Karpas-422 (cell line): Measurements from ENCODE around the gene CAPS. TPM values are rescaled to one million over a fixed set of nuclear protein-coding genes. Genes with fewer than 3 reads are reported as not detected.
"Not testable (repeated sequence)": the region's sequence is repeated elsewhere in the genome, so short reads cannot be mapped to it uniquely, and the experiment has no call there.

ENCODE experiments used
- DNase-seq: peaks from one replicate; pipeline ENCODE4 v3.0.0-alpha.2; 2015
- H2AFZ ChIP-seq: fragments of 200-600 bp; sonication (generic); 2 replicates; pipeline ENCODE4 v1.6.1; 2014; ENCODE audit warnings: antibody characterized with exemption, low read length, mixed read lengths
- H3K27ac ChIP-seq: fragments of 200-600 bp; sonication (generic); 2 replicates; pipeline ENCODE4 v1.5.1; 2014; ENCODE audit warnings: mild to moderate bottlenecking, low read length, moderate library complexity
- H3K27me3 ChIP-seq: fragments of 200-600 bp; sonication (generic); 2 replicates; pipeline ENCODE4 v1.6.1; 2014; ENCODE audit warnings: low read length, mixed read lengths
- H3K36me3 ChIP-seq: fragments of 200-600 bp; sonication (generic); 2 replicates; pipeline ENCODE4 v1.6.1; 2014; ENCODE audit warnings: low read length, mixed read lengths; ENCODE audit not compliant: insufficient read depth
- H3K4me1 ChIP-seq: fragments of 200-600 bp; sonication (generic); 2 replicates; pipeline ENCODE4 v1.6.1; 2014; ENCODE audit warnings: mild to moderate bottlenecking, low read length, mixed read lengths
- H3K4me2 ChIP-seq: fragments of 200-600 bp; sonication (generic); 2 replicates; pipeline ENCODE4 v1.6.1; 2014; ENCODE audit warnings: low read length, low read depth, mild to moderate bottlenecking; ENCODE audit not compliant: poor library complexity, severe bottlenecking
- H3K4me3 ChIP-seq: fragments of 200-600 bp; sonication (generic); 2 replicates; pipeline ENCODE4 v1.5.1; 2014; ENCODE audit warnings: mild to moderate bottlenecking, antibody characterized with exemption, low read length, mixed read lengths
- H3K79me2 ChIP-seq: fragments of 200-600 bp; sonication (generic); 2 replicates; pipeline ENCODE4 v1.6.1; 2014; ENCODE audit warnings: mild to moderate bottlenecking, low read length, mixed read lengths
- H3K9ac ChIP-seq: fragments of 200-600 bp; sonication (generic); 2 replicates; pipeline ENCODE4 v1.6.0; 2014; ENCODE audit warnings: low read length
- H3K9me2 ChIP-seq: fragments of 200-600 bp; sonication (generic), shearing (Covaris generic); replicated peaks from 2 replicates; pipeline ENCODE4 v1.6.0; 2014; ENCODE audit warnings: mild to moderate bottlenecking, low read length, moderate library complexity; ENCODE audit not compliant: insufficient read depth
- H3K9me3 ChIP-seq: fragments of 300-700, 200-600 bp; sonication (generic); 2 replicates; pipeline ENCODE4 v1.6.1; 2014; ENCODE audit warnings: low read length, mixed read lengths
- H4K20me1 ChIP-seq: fragments of 200-600 bp; sonication (generic); 2 replicates; pipeline ENCODE4 v1.6.1; 2014; ENCODE audit warnings: mild to moderate bottlenecking, antibody characterized with exemption, low read length, low read depth; ENCODE audit not compliant: insufficient read depth
- total RNA-seq: library from RNA; depleted of rRNA; stranded (reverse); fragments of >200 nt; shearing (Covaris generic); gene quantifications from 2 replicates; pipeline ENCODE4 v1.2.3, GENCODE V29; 2014; ENCODE audit warnings: low replicate concordance

CAPS gene
- total RNA-seq, 1 experiment from 2014 or later, result 3.8 TPM

GRCh38 chr19:5877427-5877826 is 36.6 kb upstream of the CAPS start:
- no peak overlapping the region for H2AFZ ChIP-seq
- H4K20me1 ChIP-seq, result no peaks in the 10 kb centered on the region
- H3K79me2 ChIP-seq, result no peaks in the 10 kb centered on the region
- H3K9ac ChIP-seq, result no peak overlapping the region
- H3K36me3 ChIP-seq, result no peaks in the 10 kb centered on the region
- H3K27me3 ChIP-seq, result no peaks in the 10 kb centered on the region
- no peak overlapping the region for H3K4me2 ChIP-seq
- no peaks in the 10 kb centered on the region for H3K9me2 ChIP-seq
- DNase-seq, result peak; percentile 32
- no peaks in the 10 kb centered on the region for H3K4me1 ChIP-seq
- H3K27ac ChIP-seq, result no peak overlapping the region
- no peaks in the 10 kb centered on the region for H3K9me3 ChIP-seq
- no peak overlapping the region for H3K4me3 ChIP-seq

- Histone ChIP-seq H3K36me3 (no peaks in the 10 kb centered on the region), H3K4me1 (no peaks in the 10 kb centered on the region), H2AFZ (no peak overlapping the region), H4K20me1 (no peaks in the 10 kb centered on the region), H3K9me2 (no peaks in the 10 kb centered on the region), H3K79me2 (no peaks in the 10 kb centered on the region), H3K4me2 (no peak overlapping the region), H3K9me3 (no peaks in the 10 kb centered on the region), H3K4me3 (no peak overlapping the region), H3K27ac (no peak overlapping the region), H3K27me3 (no peaks in the 10 kb centered on the region), H3K9ac (no peak overlapping the region)
- DNase-seq, result no peak
Measured at GRCh38 chr19:5877882-5878281, 36.2 kb upstream of the CAPS start.

- Histone ChIP-seq H3K27me3 (no peaks in the 10 kb centered on the region), H3K36me3 (no peaks in the 10 kb centered on the region), H3K9me2 (no peaks in the 10 kb centered on the region), H3K4me2 (no peak overlapping the region), H3K79me2 (no peaks in the 10 kb centered on the region), H3K9me3 (no peaks in the 10 kb centered on the region), H3K27ac (no peak overlapping the region), H3K4me3 (no peak overlapping the region), H3K4me1 (no peaks in the 10 kb centered on the region), H3K9ac (no peak overlapping the region), H4K20me1 (no peaks in the 10 kb centered on the region), H2AFZ (no peak overlapping the region)
- DNase-seq, result no peak
Measured at GRCh38 chr19:5880196-5880595, 33.9 kb upstream of the CAPS start.

- H3K27ac ChIP-seq, result no peak overlapping the region
- H3K9me2 ChIP-seq, result no peaks in the 10 kb centered on the region
- H3K4me3 ChIP-seq, result no peak overlapping the region
- no peaks in the 10 kb centered on the region for H4K20me1 ChIP-seq
- H3K36me3 ChIP-seq, result no peaks in the 10 kb centered on the region
- no peaks in the 10 kb centered on the region for H3K9me3 ChIP-seq
- H3K4me2 ChIP-seq, result no peak overlapping the region
- DNase-seq, result peak; percentile 27
- H3K4me1 ChIP-seq, result no peaks in the 10 kb centered on the region
- H3K9ac ChIP-seq, result no peak overlapping the region
- H3K27me3 ChIP-seq, result no peaks in the 10 kb centered on the region
- H3K79me2 ChIP-seq, result no peaks in the 10 kb centered on the region
- no peak overlapping the region for H2AFZ ChIP-seq
Measured at GRCh38 chr19:5880604-5881078, 33.4 kb upstream of the CAPS start.

GRCh38 chr19:5881543-5882299 is 32.3 kb upstream of the CAPS start:
- Histone ChIP-seq H3K9ac (no peak overlapping the region), H3K4me1 (no peaks in the 10 kb centered on the region), H3K36me3 (no peaks in the 10 kb centered on the region), H3K9me2 (no peaks in the 10 kb centered on the region), H4K20me1 (no peaks in the 10 kb centered on the region), H3K27me3 (no peaks in the 10 kb centered on the region), H3K27ac (no peak overlapping the region), H3K9me3 (no peaks in the 10 kb centered on the region), H3K4me2 (no peak overlapping the region), H3K4me3 (no peak overlapping the region), H3K79me2 (no peaks in the 10 kb centered on the region), H2AFZ (no peak overlapping the region)
- DNase-seq, result peak; percentile 21

- H3K4me2 ChIP-seq, result no peak overlapping the region
- no peaks in the 10 kb centered on the region for H3K79me2 ChIP-seq
- no peaks in the 10 kb centered on the region for H3K9me3 ChIP-seq
- H4K20me1 ChIP-seq, result no peaks in the 10 kb centered on the region
- H2AFZ ChIP-seq, result no peak overlapping the region
- no peaks in the 10 kb centered on the region for H3K4me1 ChIP-seq
- DNase-seq, result peak; percentile 4
- no peaks in the 10 kb centered on the region for H3K9me2 ChIP-seq
- no peak overlapping the region for H3K4me3 ChIP-seq
- no peak overlapping the region for H3K27ac ChIP-seq
- H3K27me3 ChIP-seq, result no peaks in the 10 kb centered on the region
- H3K36me3 ChIP-seq, result no peaks in the 10 kb centered on the region
- H3K9ac ChIP-seq, result no peak overlapping the region
Measured at GRCh38 chr19:5882421-5882968, 31.6 kb upstream of the CAPS start.

GRCh38 chr19:5883157-5883873 is 30.7 kb upstream of the CAPS start:
- H3K9me2 ChIP-seq, result not testable (repeated sequence)

GRCh38 chr19:5884065-5884811 is 29.8 kb upstream of the CAPS start:
- not testable (repeated sequence) for H3K79me2 ChIP-seq, H3K9ac ChIP-seq, H3K9me2 ChIP-seq

More at GRCh38 chr19:5883157-5883873, 30.7 kb upstream of the CAPS start:
- H3K4me2 ChIP-seq, H3K4me1 ChIP-seq, H3K27me3 ChIP-seq, H3K36me3 ChIP-seq, H4K20me1 ChIP-seq, H3K9me3 ChIP-seq, H3K9ac ChIP-seq, H3K79me2 ChIP-seq, H2AFZ ChIP-seq, H3K4me3 ChIP-seq, H3K27ac ChIP-seq: not testable (repeated sequence)
- DNase-seq, result peak; percentile 23

More at GRCh38 chr19:5884065-5884811, 29.8 kb upstream of the CAPS start:
- H3K4me3 ChIP-seq, H3K27ac ChIP-seq, H3K4me1 ChIP-seq, H4K20me1 ChIP-seq, H3K9me3 ChIP-seq, H2AFZ ChIP-seq, H3K27me3 ChIP-seq, H3K4me2 ChIP-seq, H3K36me3 ChIP-seq: not testable (repeated sequence)
- peak; percentile 40 for DNase-seq
